HepG2 (cell line): Measurements from ENCODE around the gene NMU. TPM values are rescaled to one million over a fixed set of nuclear protein-coding genes. Genes with fewer than 3 reads are reported as not detected.

Source experiments
- BRD4 ChIP-seq: sonication (generic); formaldehyde crosslinking; IDR thresholded peaks from 2 replicates; pipeline ENCODE4 v1.4.0; 2020; ENCODE audit warnings: missing genetic modification reagents
- CAMTA2 ChIP-seq: sonication (generic); formaldehyde crosslinking; IDR thresholded peaks from 2 replicates; pipeline ENCODE4 v1.4.0; 2020; ENCODE audit warnings: mild to moderate bottlenecking, missing genetic modification reagents, borderline replicate concordance
- GFI1 ChIP-seq: sonication (generic); formaldehyde crosslinking; IDR thresholded peaks from 2 replicates; pipeline ENCODE4 v1.5.0; 2020; ENCODE audit warnings: missing genetic modification reagents, mild to moderate bottlenecking, borderline replicate concordance
- HMG20B ChIP-seq: conservative IDR thresholded peaks from 2 replicates; pipeline ENCODE4 v1.6.1; 2016; ENCODE audit warnings: missing genetic modification reagents, missing compliant biosample characterization
- HNF4A ChIP-seq: sonication (generic); formaldehyde crosslinking; IDR thresholded peaks from 2 replicates; pipeline ENCODE4 v1.4.0; 2020; ENCODE audit warnings: missing genetic modification reagents
- KDM6A ChIP-seq: IDR thresholded peaks from 2 replicates; pipeline ENCODE4 v1.6.1; 2016; ENCODE audit warnings: low read depth
- MTA3 ChIP-seq: sonication (generic); formaldehyde crosslinking; IDR thresholded peaks from 2 replicates; pipeline ENCODE4 v1.4.0; 2020; ENCODE audit warnings: missing genetic modification reagents
- NFATC3 ChIP-seq: sonication (generic); formaldehyde crosslinking; IDR thresholded peaks from 2 replicates; pipeline ENCODE4 v1.5.1; 2020; ENCODE audit warnings: mild to moderate bottlenecking, missing genetic modification reagents
- REXO4 ChIP-seq: sonication (generic); formaldehyde crosslinking; IDR thresholded peaks from 2 replicates; pipeline ENCODE4 v1.8.0; 2022; ENCODE audit warnings: missing genetic modification reagents, mild to moderate bottlenecking, borderline replicate concordance
- SETDB1 ChIP-seq: sonication (generic); formaldehyde crosslinking; IDR thresholded peaks from 2 replicates; pipeline ENCODE4 v1.5.1; 2020; ENCODE audit warnings: missing genetic modification reagents, mild to moderate bottlenecking, borderline replicate concordance
- ZFAT ChIP-seq: sonication (generic); formaldehyde crosslinking; conservative IDR thresholded peaks from 2 replicates; pipeline ENCODE4 v1.8.1; 2023; ENCODE audit warnings: missing genetic modification reagents, inconsistent platforms
- ZFP41 ChIP-seq: sonication (generic); formaldehyde crosslinking; IDR thresholded peaks from 2 replicates; pipeline ENCODE4 v1.4.0; 2020; ENCODE audit warnings: mild to moderate bottlenecking, missing genetic modification reagents, borderline replicate concordance
- ZNF331 ChIP-seq: sonication (generic); formaldehyde crosslinking; IDR thresholded peaks from 2 replicates; pipeline ENCODE4 v1.4.0; 2020; ENCODE audit warnings: missing genetic modification reagents
- ZNF496 ChIP-seq: sonication (generic); formaldehyde crosslinking; IDR thresholded peaks from 2 replicates; pipeline ENCODE4 v1.8.1; 2023; ENCODE audit warnings: mild to moderate bottlenecking, moderate library complexity, missing genetic modification reagents; ENCODE audit not compliant: insufficient replicate concordance
- ZNF660 ChIP-seq: sonication (generic); formaldehyde crosslinking; IDR thresholded peaks from 2 replicates; pipeline ENCODE4 v1.5.1; 2020; ENCODE audit warnings: mild to moderate bottlenecking, low read depth, missing genetic modification reagents, borderline replicate concordance
- ZNF75D ChIP-seq: sonication (generic); formaldehyde crosslinking; IDR thresholded peaks from 2 replicates; pipeline ENCODE4 v1.8.1; 2023; ENCODE audit warnings: missing genetic modification reagents, mild to moderate bottlenecking, borderline replicate concordance
- polyA plus RNA-seq, 8 experiments: library from polyadenylated mRNA; depleted of rRNA in 3 of 8; stranded (reverse) in 7 of 8; unstranded in 1 of 8; fragments of >200 nt; fragmentation: Illumina TruSeq in 4 of 8; extraction: Trizol in 4 of 8; gene quantifications; 2 replicates each; pipeline versions ENCODE4 v1.2.1 to v1.2.3, GENCODE V29; 2011 to 2016; ENCODE audit warnings: low read depth in 4 of 8, missing spikeins in 1 of 8, mixed read lengths in 1 of 8; ENCODE audit not compliant: insufficient read depth in 1 of 8
- total RNA-seq, 5 experiments: library from RNA; depleted of rRNA; stranded (reverse); fragments of >200 nt; fragmentation: Illumina TruSeq; extraction: Trizol; gene quantifications; 2 replicates each; pipeline ENCODE4 v1.2.3, GENCODE V29; 2016; ENCODE audit warnings: low read depth in 1 of 5
- TF ChIP-seq, protein P1 (sequence below): sonication (generic); formaldehyde crosslinking; IDR thresholded peaks from 2 replicates; pipeline ENCODE4 v1.4.0; 2020; ENCODE audit warnings: mild to moderate bottlenecking, missing genetic modification reagents
- TF ChIP-seq, protein P2 (sequence below), 2 experiments: sonication (generic) in 1 of 2; formaldehyde crosslinking in 1 of 2; IDR thresholded peaks; 2 replicates each; pipeline versions ENCODE4 v1.5.1 to v1.6.1; 2011 to 2020; ENCODE audit warnings: borderline replicate concordance in 1 of 2, low read depth in 1 of 2, low read length in 1 of 2, mild to moderate bottlenecking in 1 of 2, missing genetic modification reagents in 1 of 2, moderate library complexity in 1 of 2
- TF ChIP-seq, protein P3 (sequence below): sonication (generic); formaldehyde crosslinking; IDR thresholded peaks from 2 replicates; pipeline ENCODE4 v1.9.0; 2021; ENCODE audit warnings: missing genetic modification reagents, mild to moderate bottlenecking, borderline replicate concordance
- TF ChIP-seq, protein P4 (sequence below): fragments of 450-650 bp; IDR thresholded peaks from 2 replicates; pipeline ENCODE4 v1.6.1; 2016
- TF ChIP-seq, protein P5 (sequence below): IDR thresholded peaks from 2 replicates; pipeline ENCODE4 v1.6.1; 2016; ENCODE audit warnings: missing compliant biosample characterization, missing genetic modification reagents, borderline replicate concordance
- TF ChIP-seq, protein P6 (sequence below): IDR thresholded peaks from 2 replicates; pipeline ENCODE4 v1.6.1; 2016; ENCODE audit warnings: missing genetic modification reagents, missing compliant biosample characterization

The NMU gene
- total and polyA plus RNA-seq, 2 of the 13 experiments (the other 11 are each of a cell fraction or from before 2014, with no cell fraction given) = not detected

DNA sequence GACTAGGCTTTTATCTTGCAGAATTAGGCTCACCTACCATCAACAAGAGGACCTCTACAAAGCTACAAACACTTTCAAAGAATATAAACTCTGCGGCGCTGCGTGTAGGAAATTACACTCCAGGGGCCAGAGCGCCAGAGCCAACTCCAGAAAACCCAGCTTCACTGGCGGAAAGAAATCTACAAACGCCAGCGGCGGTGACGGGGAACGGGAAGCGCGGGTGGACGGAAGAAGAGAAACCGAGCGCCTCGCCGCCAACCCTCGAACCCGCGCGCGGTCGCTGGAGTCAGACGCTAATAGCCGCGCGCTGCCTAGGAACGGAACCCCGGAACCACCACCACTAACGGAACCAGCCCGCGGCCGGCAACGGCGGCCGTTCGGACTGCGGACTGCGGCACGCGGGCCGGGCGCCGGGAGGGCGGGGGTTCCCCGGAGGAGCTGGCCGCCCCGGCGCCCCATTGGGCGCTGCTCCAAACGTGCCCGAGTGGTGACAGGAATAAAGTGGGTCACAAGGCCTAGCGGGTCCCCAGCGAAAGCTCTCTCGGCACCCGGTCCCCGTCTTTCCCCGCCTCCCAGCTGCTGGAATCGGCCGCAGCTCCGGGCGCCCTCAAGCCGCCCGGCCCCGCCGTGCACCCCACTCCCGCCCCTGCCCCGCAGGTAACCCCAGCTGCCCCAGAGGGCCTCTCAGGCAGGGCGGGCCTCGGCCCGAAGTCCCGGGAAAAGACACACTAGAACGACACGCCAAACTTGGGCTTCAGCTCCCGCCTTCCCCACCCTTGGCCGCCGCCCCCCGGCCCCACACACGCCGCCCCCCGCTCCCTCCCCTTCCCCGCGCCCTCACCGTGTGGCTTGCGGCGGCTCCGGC, 90.2 kb downstream of the NMU start (continued):
- TF ChIP-seq, protein P1, sequence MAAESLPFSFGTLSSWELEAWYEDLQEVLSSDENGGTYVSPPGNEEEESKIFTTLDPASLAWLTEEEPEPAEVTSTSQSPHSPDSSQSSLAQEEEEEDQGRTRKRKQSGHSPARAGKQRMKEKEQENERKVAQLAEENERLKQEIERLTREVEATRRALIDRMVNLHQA (CRISPR knock-in tag) = no peak
- no peak for TF ChIP-seq REXO4
- no peak for TF ChIP-seq SETDB1
- no peak for TF ChIP-seq ZNF660 (CRISPR knock-in tag)
- no peak for TF ChIP-seq NFATC3
- no peak for TF ChIP-seq MTA3 (CRISPR knock-in tag)
- no peak for TF ChIP-seq ZNF496 (CRISPR knock-in tag)
- no peak for TF ChIP-seq CAMTA2 (CRISPR knock-in tag)
- TF ChIP-seq, protein P2, sequence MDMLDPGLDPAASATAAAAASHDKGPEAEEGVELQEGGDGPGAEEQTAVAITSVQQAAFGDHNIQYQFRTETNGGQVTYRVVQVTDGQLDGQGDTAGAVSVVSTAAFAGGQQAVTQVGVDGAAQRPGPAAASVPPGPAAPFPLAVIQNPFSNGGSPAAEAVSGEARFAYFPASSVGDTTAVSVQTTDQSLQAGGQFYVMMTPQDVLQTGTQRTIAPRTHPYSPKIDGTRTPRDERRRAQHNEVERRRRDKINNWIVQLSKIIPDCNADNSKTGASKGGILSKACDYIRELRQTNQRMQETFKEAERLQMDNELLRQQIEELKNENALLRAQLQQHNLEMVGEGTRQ (IDR thresholded peaks at IDR 0.05; ENCODE audit: low read depth, low read length) = no peak
- TF ChIP-seq, protein P2 (CRISPR knock-in tag; IDR thresholded peaks at IDR 0.05; ENCODE audit: borderline replicate concordance) = no peak
- TF ChIP-seq BRD4 = no peak
- TF ChIP-seq ZFP41 = no peak
- TF ChIP-seq ZFAT (CRISPR knock-in tag) = no peak
- TF ChIP-seq, protein P3, sequence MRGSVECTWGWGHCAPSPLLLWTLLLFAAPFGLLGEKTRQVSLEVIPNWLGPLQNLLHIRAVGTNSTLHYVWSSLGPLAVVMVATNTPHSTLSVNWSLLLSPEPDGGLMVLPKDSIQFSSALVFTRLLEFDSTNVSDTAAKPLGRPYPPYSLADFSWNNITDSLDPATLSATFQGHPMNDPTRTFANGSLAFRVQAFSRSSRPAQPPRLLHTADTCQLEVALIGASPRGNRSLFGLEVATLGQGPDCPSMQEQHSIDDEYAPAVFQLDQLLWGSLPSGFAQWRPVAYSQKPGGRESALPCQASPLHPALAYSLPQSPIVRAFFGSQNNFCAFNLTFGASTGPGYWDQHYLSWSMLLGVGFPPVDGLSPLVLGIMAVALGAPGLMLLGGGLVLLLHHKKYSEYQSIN (CRISPR knock-in tag) = no peak
- TF ChIP-seq, protein P4, sequence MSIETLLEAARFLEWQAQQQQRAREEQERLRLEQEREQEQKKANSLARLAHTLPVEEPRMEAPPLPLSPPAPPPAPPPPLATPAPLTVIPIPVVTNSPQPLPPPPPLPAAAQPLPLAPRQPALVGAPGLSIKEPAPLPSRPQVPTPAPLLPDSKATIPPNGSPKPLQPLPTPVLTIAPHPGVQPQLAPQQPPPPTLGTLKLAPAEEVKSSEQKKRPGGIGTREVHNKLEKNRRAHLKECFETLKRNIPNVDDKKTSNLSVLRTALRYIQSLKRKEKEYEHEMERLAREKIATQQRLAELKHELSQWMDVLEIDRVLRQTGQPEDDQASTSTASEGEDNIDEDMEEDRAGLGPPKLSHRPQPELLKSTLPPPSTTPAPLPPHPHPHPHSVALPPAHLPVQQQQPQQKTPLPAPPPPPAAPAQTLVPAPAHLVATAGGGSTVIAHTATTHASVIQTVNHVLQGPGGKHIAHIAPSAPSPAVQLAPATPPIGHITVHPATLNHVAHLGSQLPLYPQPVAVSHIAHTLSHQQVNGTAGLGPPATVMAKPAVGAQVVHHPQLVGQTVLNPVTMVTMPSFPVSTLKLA = no peak
- peak; percentile 73 for TF ChIP-seq GFI1
- TF ChIP-seq, protein P5, sequence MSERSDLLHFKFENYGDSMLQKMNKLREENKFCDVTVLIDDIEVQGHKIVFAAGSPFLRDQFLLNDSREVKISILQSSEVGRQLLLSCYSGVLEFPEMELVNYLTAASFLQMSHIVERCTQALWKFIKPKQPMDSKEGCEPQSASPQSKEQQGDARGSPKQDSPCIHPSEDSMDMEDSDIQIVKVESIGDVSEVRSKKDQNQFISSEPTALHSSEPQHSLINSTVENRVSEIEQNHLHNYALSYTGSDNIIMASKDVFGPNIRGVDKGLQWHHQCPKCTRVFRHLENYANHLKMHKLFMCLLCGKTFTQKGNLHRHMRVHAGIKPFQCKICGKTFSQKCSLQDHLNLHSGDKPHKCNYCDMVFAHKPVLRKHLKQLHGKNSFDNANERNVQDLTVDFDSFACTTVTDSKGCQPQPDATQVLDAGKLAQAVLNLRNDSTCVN = no peak
- TF ChIP-seq KDM6A (CRISPR knock-in tag) = no peak
- no peak for TF ChIP-seq ZNF75D (CRISPR knock-in tag)
- TF ChIP-seq HNF4A (CRISPR knock-in tag) = no peak
- TF ChIP-seq, protein P6, sequence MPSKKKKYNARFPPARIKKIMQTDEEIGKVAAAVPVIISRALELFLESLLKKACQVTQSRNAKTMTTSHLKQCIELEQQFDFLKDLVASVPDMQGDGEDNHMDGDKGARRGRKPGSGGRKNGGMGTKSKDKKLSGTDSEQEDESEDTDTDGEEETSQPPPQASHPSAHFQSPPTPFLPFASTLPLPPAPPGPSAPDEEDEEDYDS (CRISPR knock-in tag) = no peak
- no peak for TF ChIP-seq HMG20B (CRISPR knock-in tag)
- TF ChIP-seq ZNF331 (CRISPR knock-in tag) = no peak
